HG03280 (cell line): Measurements from ENCODE around the gene SSUH2.
"Not testable (repeated sequence)": the region's sequence is repeated elsewhere in the genome, so short reads cannot be mapped to it uniquely, and the experiment has no call there.

Experiments used
- ATAC-seq: cut with Tn5 transposase; IDR thresholded peaks from one replicate; pipeline ENCODE4 v1.9.1; 2021; ENCODE audit warnings: mild to moderate bottlenecking, moderate library complexity; ENCODE audit not compliant: unreplicated experiment

The SSUH2 gene

GRCh38 chr3:8644748-8645390 is at the start of gene SSUH2:
TSS of gene SSUH2 (minus strand) at chr3:8644798. CDS start at chr3:8644758, 40 bp downstream.
- no peak for ATAC-seq

GRCh38 chr3:8691295-8691694 is 46.7 kb upstream of the SSUH2 start:
- ATAC-seq, result not testable (repeated sequence)

GRCh38 chr3:8684992-8685391 is 40.4 kb upstream of the SSUH2 start:
- not testable (repeated sequence) for ATAC-seq

- not testable (repeated sequence) for ATAC-seq
Observed at GRCh38 chr3:8682850-8683574, 38.4 kb upstream of the SSUH2 start.

GRCh38 chr3:8681881-8682538 is 37.4 kb upstream of the SSUH2 start:
- not testable (repeated sequence) for ATAC-seq

GRCh38 chr3:8681349-8681748 is 36.8 kb upstream of the SSUH2 start:
- no peak for ATAC-seq

GRCh38 chr3:8679817-8680553 is 35.4 kb upstream of the SSUH2 start:
- not testable (repeated sequence) for ATAC-seq

GRCh38 chr3:8678751-8679150 is 34.2 kb upstream of the SSUH2 start:
- ATAC-seq, result no peak

GRCh38 chr3:8677258-8677657 is 32.7 kb upstream of the SSUH2 start:
- ATAC-seq, result not testable (repeated sequence)

GRCh38 chr3:8675591-8675990 is 31.0 kb upstream of the SSUH2 start:
- not testable (repeated sequence) for ATAC-seq

GRCh38 chr3:8673083-8673737 is 28.6 kb upstream of the SSUH2 start:
- no peak for ATAC-seq

GRCh38 chr3:8669019-8669418 is 24.4 kb upstream of the SSUH2 start:
- ATAC-seq, result no peak

GRCh38 chr3:8668216-8668615 is 23.6 kb upstream of the SSUH2 start:
- ATAC-seq, result no peak

GRCh38 chr3:8667463-8668091 is 23.0 kb upstream of the SSUH2 start:
- ATAC-seq, result no peak

- peak; percentile 41 for ATAC-seq
Observed at GRCh38 chr3:8665407-8665896, 20.9 kb upstream of the SSUH2 start.

- ATAC-seq, result no peak
Observed at GRCh38 chr3:8663177-8664061, 18.8 kb upstream of the SSUH2 start.

GRCh38 chr3:8662594-8662993 is 18.0 kb upstream of the SSUH2 start:
- no peak for ATAC-seq

- ATAC-seq, result no peak
Observed at GRCh38 chr3:8660175-8661118, 15.8 kb upstream of the SSUH2 start.
